Measurements from ENCODE around the gene CDH22. TPM values are rescaled to one million over a fixed set of nuclear protein-coding genes. Genes with fewer than 3 reads are reported as not detected.

The CDH22 gene
- total and polyA plus RNA-seq, 9 of the 15 experiments (the other 6 are each of a cell fraction or from before 2014, with no cell fraction given): 0.07 to 0.08 TPM; not detected in 7

- no TSS peak for BruUV-seq (replicated peaks)
- Histone ChIP-seq H3K27ac (ENCODE audit: extremely low read depth, low read depth, low read length) (no peak overlapping the region), H2AFZ (ENCODE audit: low read depth, low read length) (no peak overlapping the region), H3K9ac (ENCODE audit: insufficient read depth in 1 of 2, low read depth in 2 of 2, low read length in 2 of 2) (no peak overlapping the region), H3K4me1 (replicated peaks in 1 of 2; ENCODE audit: control insufficient read depth in 2 of 2, insufficient read depth in 2 of 2, low read length in 2 of 2) (peaks cover 0 to 6% of the 10 kb centered on the region in 2 experiments; a peak in 1 of 5 replicates), H4K20me1 (replicated peaks; ENCODE audit: control insufficient read depth, insufficient read depth, low read length) (peaks cover 13% of the 10 kb centered on the region), H3K4me2 (ENCODE audit: insufficient read depth, low read length) (no peak overlapping the region), H3K79me2 (ENCODE audit: control insufficient read depth, insufficient read depth, low read length) (no peaks in the 10 kb centered on the region), H3K4me3 (no peak overlapping the region), H3K27me3 (ENCODE audit: control insufficient read depth in 2 of 2, insufficient read depth in 2 of 2, low read length in 2 of 2) (peaks cover 5 to 50% of the 10 kb centered on the region in 2 experiments; a peak in 4 of 5 replicates), H3K9me3 (replicated peaks; ENCODE audit: control insufficient read depth, insufficient read depth, low read depth, low read length) (no peaks in the 10 kb centered on the region), H3K36me3 (ENCODE audit: control insufficient read depth, insufficient read depth, low read length) (no peaks in the 10 kb centered on the region), H3K9me1 (ENCODE audit: control insufficient read depth, insufficient read depth, low read length) (no peaks in the 10 kb centered on the region)
- FAIRE-seq: no peak
- no peak for TF ChIP-seq SMARCA4 (IDR thresholded peaks at IDR 0.05)
- no peak for TF ChIP-seq ZNF518B (CRISPR knock-in tag; IDR thresholded peaks at IDR 0.05)
- TF ChIP-seq RB1 (IDR thresholded peaks at IDR 0.05; ENCODE audit: low read depth): no peak
- no peak for TF ChIP-seq CREB1 (IDR thresholded peaks at IDR 0.05)
- no peak for TF ChIP-seq CREB1 (CRISPR knock-in tag; IDR thresholded peaks at IDR 0.05)
- TF ChIP-seq SMARCE1 (IDR thresholded peaks at IDR 0.05): no peak
- no peak for TF ChIP-seq NUFIP1 (IDR thresholded peaks at IDR 0.05; ENCODE audit: partially characterized antibody)
- TF ChIP-seq MEF2A (IDR thresholded peaks at IDR 0.05; ENCODE audit: control insufficient read depth, low read depth, low read length): no peak
- WGBS (ENCODE audit: insufficient coverage, low coverage, missing lambda C conversion rate): 0% methylated on average over 3 of the region's 5 CpGs
- in situ Hi-C loops (cut with MboI): loop anchor here (25.0 kb wide), 1 partner anchor 172 kb away; the partner anchor contains the start of gene CDH22
- ChIA-PET POLR2A (interaction anchor here (0.9 to 1.0 kb wide), 2 partner anchors 9 to 216 kb away, joined by 3 read pairs; no protein-coding TSS in a partner anchor), CTCF (ENCODE audit: low intra/inter-chr PET ratio) (no interaction called here)
- intact Hi-C loops (cut with micrococcal nuclease): no loop called here
- ATAC-seq: no peak
- no peak for DNase-seq (ENCODE audit: extremely low read depth in 1 of 4, low spot score in 3 of 4)
Observed at GRCh38 chr20:46139908-46140482, 168.3 kb downstream of the CDH22 start.
